GM18858 (cell line): ENCODE data around the gene ACBD7.

ENCODE experiments used
- ATAC-seq: cut with Tn5 transposase; IDR thresholded peaks from one replicate; pipeline ENCODE4 v1.9.1; 2021; ENCODE audit not compliant: unreplicated experiment

Gene ACBD7

GRCh38 chr10:15092855-15093408, 4.4 kb upstream of the ACBD7 start:
- no peak for ATAC-seq

- no peak for ATAC-seq
These were observed 2.8 kb upstream of the ACBD7 start for GRCh38 chr10:15091418-15091817.

GRCh38 chr10:15084502-15084922, 4.1 kb downstream of the ACBD7 start:
- ATAC-seq: no peak

- ATAC-seq: no peak
These were observed 4.7 kb downstream of the ACBD7 start for GRCh38 chr10:15083674-15084501.

GRCh38 chr10:15075421-15075820, 13.2 kb downstream of the ACBD7 start:
- ATAC-seq: no peak

- no peak for ATAC-seq
These were observed 16.2 kb downstream of the ACBD7 start for GRCh38 chr10:15072358-15072757.

GRCh38 chr10:15069230-15069629, 19.3 kb downstream of the ACBD7 start:
- no peak for ATAC-seq

GRCh38 chr10:15068802-15069201, 19.8 kb downstream of the ACBD7 start:
- no peak for ATAC-seq

- ATAC-seq: no peak
These were observed 21.4 kb downstream of the ACBD7 start for GRCh38 chr10:15067154-15067553.

GRCh38 chr10:15060638-15061037, 27.9 kb downstream of the ACBD7 start:
- no peak for ATAC-seq

- no peak for ATAC-seq
These were observed 28.7 kb downstream of the ACBD7 start for GRCh38 chr10:15059914-15060313.

- no peak for ATAC-seq
These were observed 29.9 kb downstream of the ACBD7 start for GRCh38 chr10:15058689-15059088.

- ATAC-seq: no peak
These were observed 35.5 kb downstream of the ACBD7 start for GRCh38 chr10:15053061-15053460.

- no peak for ATAC-seq
These were observed 36.5 kb downstream of the ACBD7 start for GRCh38 chr10:15052121-15052520.

- ATAC-seq: no peak
These were observed 39.0 kb downstream of the ACBD7 start for GRCh38 chr10:15049533-15049932.

- no peak for ATAC-seq
These were observed 42.0 kb downstream of the ACBD7 start for GRCh38 chr10:15046626-15047025.

GRCh38 chr10:15045380-15045779, 43.2 kb downstream of the ACBD7 start:
- ATAC-seq: no peak

GRCh38 chr10:15043674-15044073, 44.9 kb downstream of the ACBD7 start, which contains the start of gene OLAH:
TSS of gene OLAH (plus strand) at chr10:15043943. CDS start at chr10:15047289, 3,346 bp downstream.
- no peak for ATAC-seq

- no peak for ATAC-seq
These were observed 50.2 kb downstream of the ACBD7 start for GRCh38 chr10:15038416-15038815.

GRCh38 chr10:15037691-15038090, 50.9 kb downstream of the ACBD7 start:
- ATAC-seq: no peak

GRCh38 chr10:15035385-15036301, 52.9 kb downstream of the ACBD7 start:
- ATAC-seq: no peak
